ENCODE results near the gene ADISSP. TPM values are rescaled to one million over a fixed set of nuclear protein-coding genes. Genes with fewer than 3 reads are reported as not detected.

ADISSP gene
- total and polyA plus RNA-seq, 9 of the 15 experiments (the other 6 are each of a cell fraction or from before 2014, with no cell fraction given), result 1.4 to 70.6 (median 23.4) TPM

DNA sequence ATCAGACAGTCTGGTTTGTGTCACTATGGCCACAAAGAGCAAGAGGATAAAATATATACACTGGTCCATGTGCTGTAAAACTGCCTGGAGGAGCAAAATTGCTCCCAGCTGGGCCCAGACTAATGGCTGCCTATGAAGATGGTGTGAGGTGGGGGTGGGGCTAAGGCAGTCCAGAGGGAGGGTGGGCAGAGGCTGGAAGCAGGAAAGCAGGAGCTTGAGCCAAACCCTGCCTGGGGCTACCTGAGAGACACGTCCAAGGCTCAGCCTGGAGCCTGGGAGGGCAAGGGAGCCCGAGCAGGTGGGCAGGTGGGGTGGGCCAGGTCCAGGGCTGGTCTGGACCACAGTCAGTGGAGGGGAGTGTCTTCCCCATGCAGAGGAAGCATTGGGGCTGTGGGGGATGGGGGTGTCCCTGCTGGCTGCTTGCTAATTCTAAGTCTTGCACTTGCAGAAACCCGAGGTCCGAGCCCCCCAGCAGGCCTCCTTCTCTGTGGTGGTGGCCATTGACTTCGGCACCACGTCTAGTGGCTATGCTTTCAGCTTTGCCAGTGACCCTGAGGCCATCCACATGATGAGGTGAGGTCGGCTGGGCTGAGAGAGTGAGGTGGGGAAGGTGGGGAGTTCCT lies 25.6 kb downstream of the ADISSP start:
- in situ Hi-C loops (cut with MboI) (no loop called here), intact Hi-C loops (cut with micrococcal nuclease) (no loop called here)
- TF ChIP-seq POLR2G (IDR thresholded peaks at IDR 0.05; ENCODE audit: low read depth, low read length) (no peak), TAF15 (IDR thresholded peaks at IDR 0.05; ENCODE audit: low read depth, low read length) (no peak), SP1 (CRISPR knock-in tag; IDR thresholded peaks at IDR 0.05) (no peak), CTBP1 (IDR thresholded peaks at IDR 0.05; ENCODE audit: borderline replicate concordance) (no peak), SNIP1 (IDR thresholded peaks at IDR 0.05; ENCODE audit: low read depth) (no peak), GATA2 (CRISPR knock-in tag; IDR thresholded peaks at IDR 0.05) (no peak), ELF2 (CRISPR knock-in tag; IDR thresholded peaks at IDR 0.05) (no peak)
- Histone ChIP-seq H3K4me2 (ENCODE audit: insufficient read depth, low read length) (no peak overlapping the region), H2AFZ (ENCODE audit: low read depth, low read length) (no peak overlapping the region), H3K4me1 (replicated peaks in 1 of 2; ENCODE audit: control insufficient read depth in 2 of 2, insufficient read depth in 2 of 2, low read length in 2 of 2) (peaks cover 3 to 35% of the 10 kb centered on the region in 2 experiments; a peak in 3 of 5 replicates), H3K27me3 (ENCODE audit: control insufficient read depth in 2 of 2, insufficient read depth in 2 of 2, low read length in 2 of 2) (no peaks in the 10 kb centered on the region), H3K27ac (ENCODE audit: extremely low read depth, low read depth, low read length) (no peak overlapping the region), H3K9me1 (ENCODE audit: control insufficient read depth, insufficient read depth, low read length) (no peaks in the 10 kb centered on the region), H3K4me3 (no peak overlapping the region), H4K20me1 (replicated peaks; ENCODE audit: control insufficient read depth, insufficient read depth, low read length) (no peaks in the 10 kb centered on the region), H3K9ac (ENCODE audit: insufficient read depth in 1 of 2, low read depth in 2 of 2, low read length in 2 of 2) (peak overlapping the region in 1 of 2 experiments; percentile 61; a peak in 2 of 4 replicates), H3K79me2 (ENCODE audit: control insufficient read depth, insufficient read depth, low read length) (no peaks in the 10 kb centered on the region), H3K36me3 (ENCODE audit: control insufficient read depth, insufficient read depth, low read length) (no peaks in the 10 kb centered on the region), H3K9me3 (replicated peaks; ENCODE audit: control insufficient read depth, insufficient read depth, low read depth, low read length) (no peaks in the 10 kb centered on the region)
- no peak for ATAC-seq
- no TSS peak for BruUV-seq (replicated peaks)
- DNase-seq (ENCODE audit: extremely low read depth in 1 of 4, low spot score in 3 of 4), result no peak
- no peak for FAIRE-seq
- ChIA-PET POLR2A (interaction anchor here (0.6 kb wide), 1 partner anchor 9 kb away, joined by 4 read pairs; the partner anchor contains the start of gene HSPA12B), CTCF (ENCODE audit: low intra/inter-chr PET ratio) (no interaction called here)
- WGBS (ENCODE audit: insufficient coverage, low coverage, missing lambda C conversion rate), result 41% methylated on average over 6 of the region's 7 CpGs

All from K562 (cell line).